Suppressor macrophage treated with lipopolysaccharide for 1 hour (primary cell): ENCODE measurements around the gene C10orf53.
"Not testable (repeated sequence)": the region's sequence is repeated elsewhere in the genome, so short reads cannot be mapped to it uniquely, and the experiment has no call there.

Experiments used
- DNase-seq, 3 donors: peaks; one replicate each; pipeline ENCODE4 v3.0.0-alpha.2; 2020 to 2022

The C10orf53 gene

GRCh38 chr10:49652421-49653272 is 26.8 kb upstream of the C10orf53 start:
- no peak for DNase-seq

GRCh38 chr10:49653273-49653929 is 26.1 kb upstream of the C10orf53 start:
- no peak for DNase-seq

GRCh38 chr10:49654036-49654693 is 25.3 kb upstream of the C10orf53 start:
- DNase-seq, result no peak

- DNase-seq, result no peak
Observed at GRCh38 chr10:49655099-49655498, 24.4 kb upstream of the C10orf53 start.

- no peak for DNase-seq
Observed at GRCh38 chr10:49656845-49657493, 22.5 kb upstream of the C10orf53 start.

- no peak for DNase-seq
Observed at GRCh38 chr10:49657606-49658005, 21.8 kb upstream of the C10orf53 start.

GRCh38 chr10:49661140-49661856 is 18.2 kb upstream of the C10orf53 start:
- DNase-seq, result no peak

GRCh38 chr10:49662169-49662830 is 17.2 kb upstream of the C10orf53 start:
- no peak for DNase-seq

GRCh38 chr10:49663596-49663995 is 15.9 kb upstream of the C10orf53 start:
- DNase-seq, result no peak

GRCh38 chr10:49664006-49664841 is 15.2 kb upstream of the C10orf53 start:
- no peak for DNase-seq

GRCh38 chr10:49664842-49665355 is 14.6 kb upstream of the C10orf53 start:
- DNase-seq, result no peak

- no peak for DNase-seq
Observed at GRCh38 chr10:49666054-49666615, 13.3 kb upstream of the C10orf53 start.

GRCh38 chr10:49666685-49667084 is 12.8 kb upstream of the C10orf53 start:
- no peak for DNase-seq

GRCh38 chr10:49667991-49668390 is 11.5 kb upstream of the C10orf53 start:
- no peak for DNase-seq

- DNase-seq, result no peak
Observed at GRCh38 chr10:49668684-49669083, 10.8 kb upstream of the C10orf53 start.

- no peak for DNase-seq
Observed at GRCh38 chr10:49678827-49679479, 498 bp upstream of the C10orf53 start.

GRCh38 chr10:49682449-49682848 is 3.0 kb downstream of the C10orf53 start:
- DNase-seq, result not testable (repeated sequence)

GRCh38 chr10:49682879-49683278 is 3.4 kb downstream of the C10orf53 start:
- no peak for DNase-seq

GRCh38 chr10:49686651-49687050 is 7.2 kb downstream of the C10orf53 start:
- DNase-seq, result no peak
